H1 (cell line): ENCODE results near the gene CCDC182. TPM values are rescaled to one million over a fixed set of nuclear protein-coding genes. Genes with fewer than 3 reads are reported as not detected.

Experiments
- SP2 ChIP-seq: IDR thresholded peaks from 2 replicates; pipeline ENCODE4 v1.6.1; 2012; ENCODE audit warnings: mild to moderate bottlenecking, low read length, inconsistent platforms
- TCF12 ChIP-seq: IDR thresholded peaks from 2 replicates; pipeline ENCODE4 v1.6.1; 2011; ENCODE audit warnings: low read depth, mild to moderate bottlenecking, low read length
- polyA plus RNA-seq, 7 experiments: library from polyadenylated mRNA; depleted of rRNA in 3 of 7; stranded (reverse) in 5 of 7; unstranded in 2 of 7; fragments of >200 nt in 5 of 7; fragments of 200-250 nt in 2 of 7; gene quantifications; 1 replicate in 5 of 7; 2 replicates in 1 of 7; 4 replicates in 1 of 7; pipeline versions ENCODE4 v1.2.1 to v1.2.3, GENCODE V29; 2011 to 2013; ENCODE audit warnings: missing spikeins in 2 of 7, mixed read lengths in 2 of 7
- total RNA-seq: library from RNA; stranded (reverse); fragmentation: NEBNext Ultra II Directional; extraction: Animal tissue kit (Norgen Biotek cat#: 25700); gene quantifications from 2 replicates; pipeline ENCODE4 v1.2.1, GENCODE V29; 2021
- TF ChIP-seq, protein P1 (sequence below), 3 experiments: IDR thresholded peaks; 1 replicate in 2 of 3; 2 replicates in 1 of 3; pipeline versions ENCODE4 v1.5.1 to v1.6.1; 2011; ENCODE audit warnings: low read length in 3 of 3, mild to moderate bottlenecking in 3 of 3, inconsistent platforms in 2 of 3, low read depth in 1 of 3, moderate library complexity in 1 of 3; ENCODE audit not compliant: insufficient read depth in 1 of 3; ENCODE audit errors: control extremely low read depth in 1 of 3
- TF ChIP-seq, protein P2 (sequence below): IDR thresholded peaks from 2 replicates; pipeline ENCODE4 v1.6.1; 2011; ENCODE audit warnings: low read length, improper control_type of control experiment

The CCDC182 gene
- total and polyA plus RNA-seq, 2 of the 8 experiments (the other 6 are each of a cell fraction or from before 2014, with no cell fraction given) = not detected

DNA sequence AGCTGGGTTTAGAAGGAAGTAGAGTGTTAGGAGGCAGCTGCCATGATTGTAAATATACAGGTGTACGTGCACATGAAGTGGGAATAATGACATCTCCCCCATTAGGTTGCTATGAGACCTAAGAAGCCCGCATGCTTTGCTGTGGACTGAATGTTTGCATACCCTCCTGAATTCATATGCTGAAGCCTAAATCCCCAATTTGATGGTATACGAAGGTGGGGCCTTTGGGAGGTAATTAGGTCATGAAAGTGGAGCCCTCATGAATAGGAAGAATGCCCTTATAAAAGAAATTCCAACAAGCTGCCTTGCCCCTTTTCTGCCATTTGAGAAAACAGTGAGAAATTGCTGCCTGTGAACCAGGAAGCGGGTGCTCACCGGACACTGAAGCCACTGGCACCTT, 44.0 kb downstream of the CCDC182 start (continued):
- TF ChIP-seq, protein P1, sequence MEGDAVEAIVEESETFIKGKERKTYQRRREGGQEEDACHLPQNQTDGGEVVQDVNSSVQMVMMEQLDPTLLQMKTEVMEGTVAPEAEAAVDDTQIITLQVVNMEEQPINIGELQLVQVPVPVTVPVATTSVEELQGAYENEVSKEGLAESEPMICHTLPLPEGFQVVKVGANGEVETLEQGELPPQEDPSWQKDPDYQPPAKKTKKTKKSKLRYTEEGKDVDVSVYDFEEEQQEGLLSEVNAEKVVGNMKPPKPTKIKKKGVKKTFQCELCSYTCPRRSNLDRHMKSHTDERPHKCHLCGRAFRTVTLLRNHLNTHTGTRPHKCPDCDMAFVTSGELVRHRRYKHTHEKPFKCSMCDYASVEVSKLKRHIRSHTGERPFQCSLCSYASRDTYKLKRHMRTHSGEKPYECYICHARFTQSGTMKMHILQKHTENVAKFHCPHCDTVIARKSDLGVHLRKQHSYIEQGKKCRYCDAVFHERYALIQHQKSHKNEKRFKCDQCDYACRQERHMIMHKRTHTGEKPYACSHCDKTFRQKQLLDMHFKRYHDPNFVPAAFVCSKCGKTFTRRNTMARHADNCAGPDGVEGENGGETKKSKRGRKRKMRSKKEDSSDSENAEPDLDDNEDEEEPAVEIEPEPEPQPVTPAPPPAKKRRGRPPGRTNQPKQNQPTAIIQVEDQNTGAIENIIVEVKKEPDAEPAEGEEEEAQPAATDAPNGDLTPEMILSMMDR (IDR thresholded peaks at IDR 0.05; ENCODE audit: control extremely low read depth in 1 of 3, insufficient read depth in 1 of 3, low read depth in 1 of 3, low read length in 3 of 3) = no peak
- TF ChIP-seq TCF12 (no peak), SP2 (no peak)
- TF ChIP-seq, protein P2, sequence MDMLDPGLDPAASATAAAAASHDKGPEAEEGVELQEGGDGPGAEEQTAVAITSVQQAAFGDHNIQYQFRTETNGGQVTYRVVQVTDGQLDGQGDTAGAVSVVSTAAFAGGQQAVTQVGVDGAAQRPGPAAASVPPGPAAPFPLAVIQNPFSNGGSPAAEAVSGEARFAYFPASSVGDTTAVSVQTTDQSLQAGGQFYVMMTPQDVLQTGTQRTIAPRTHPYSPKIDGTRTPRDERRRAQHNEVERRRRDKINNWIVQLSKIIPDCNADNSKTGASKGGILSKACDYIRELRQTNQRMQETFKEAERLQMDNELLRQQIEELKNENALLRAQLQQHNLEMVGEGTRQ = no peak
